Parathyroid adenoma (tissue), 2 donors: ENCODE data around the gene ANTXR1.

Experiments
- H2AFZ ChIP-seq: fragments of 300-600 bp; sonication (generic); one replicate; pipeline ENCODE4 v1.7.0; 2017; ENCODE audit warnings: antibody characterized with exemption, mild to moderate bottlenecking
- H3K27ac ChIP-seq: fragments of 300-600 bp; sonication (generic); one replicate; pipeline ENCODE4 v1.7.0; 2017
- H3K27me3 ChIP-seq: fragments of 300-600 bp; sonication (generic); one replicate; pipeline ENCODE4 v1.7.0; 2017; ENCODE audit warnings: low read length; ENCODE audit not compliant: control insufficient read depth, insufficient read depth
- H3K36me3 ChIP-seq: fragments of 300-600 bp; sonication (generic); one replicate; pipeline ENCODE4 v1.7.0; 2017; ENCODE audit warnings: low read length; ENCODE audit not compliant: control insufficient read depth, insufficient read depth
- H3K4me1 ChIP-seq: fragments of 300-600 bp; sonication (generic); one replicate; pipeline ENCODE4 v1.7.0; 2017; ENCODE audit warnings: control low read depth
- H3K4me2 ChIP-seq: fragments of 300-600 bp; sonication (generic); one replicate; pipeline ENCODE4 v1.7.0; 2017; ENCODE audit warnings: low read length
- H3K4me3 ChIP-seq: fragments of 300-600 bp; sonication (generic); one replicate; pipeline ENCODE4 v1.7.0; 2017; ENCODE audit warnings: low read depth, low read length
- H3K79me2 ChIP-seq: fragments of 300-600 bp; sonication (generic); one replicate; pipeline ENCODE4 v1.7.0; 2017; ENCODE audit warnings: control low read depth
- H3K9ac ChIP-seq: fragments of 300-600 bp; sonication (generic); one replicate; pipeline ENCODE4 v1.7.0; 2017; ENCODE audit warnings: mild to moderate bottlenecking
- H3K9me3 ChIP-seq: fragments of 300-600 bp; sonication (generic); one replicate; pipeline ENCODE4 v1.7.0; 2017; ENCODE audit warnings: low read length; ENCODE audit not compliant: control insufficient read depth
- CTCF ChIP-seq: fragments of 300-600 bp; sonication (generic); IDR thresholded peaks from one replicate; pipeline ENCODE4 v1.7.0; 2017; ENCODE audit warnings: antibody characterized with exemption, mild to moderate bottlenecking
- donor health status: primary hyperparathyroidism.

Gene ANTXR1

GRCh38 chr2:68970566-68971265 lies 42.3 kb upstream of the ANTXR1 start:
- Histone ChIP-seq H3K4me1 (no peaks in the 10 kb centered on the region), H3K4me2 (no peak overlapping the region), H3K9ac (no peak overlapping the region), H3K27ac (no peak overlapping the region), H3K79me2 (no peaks in the 10 kb centered on the region), H3K9me3 (no peaks in the 10 kb centered on the region), H3K4me3 (no peak overlapping the region), H3K36me3 (no peaks in the 10 kb centered on the region), H2AFZ (no peak overlapping the region), H3K27me3 (no peaks in the 10 kb centered on the region)
- TF ChIP-seq CTCF: no peak

- Histone ChIP-seq H3K4me3 (no peak overlapping the region), H3K36me3 (no peaks in the 10 kb centered on the region)
- TF ChIP-seq CTCF: no peak
Measured at GRCh38 chr2:68971591-68972231, 41.3 kb upstream of the ANTXR1 start.

GRCh38 chr2:68974251-68974650 lies 38.7 kb upstream of the ANTXR1 start, which contains the start of gene GKN1:
Gene GKN1 (plus strand): TSS chr2:68974636. CDS start chr2:68974678, 42 bp downstream.
- Histone ChIP-seq H3K4me2 (no peak within 1 kb of the TSS), H3K36me3 (no peaks in the 10 kb centered on the region), H3K79me2 (no peaks in the 10 kb centered on the region), H3K9ac (no peak within 1 kb of the TSS), H2AFZ (no peak within 1 kb of the TSS), H3K4me3 (no peak within 1 kb of the TSS), H3K27me3 (no peaks in the 10 kb centered on the region), H3K27ac (no peak within 1 kb of the TSS), H3K9me3 (no peaks in the 10 kb centered on the region), H3K4me1 (no peaks in the 10 kb centered on the region)
- no peak for TF ChIP-seq CTCF

More at GRCh38 chr2:68971591-68972231, 41.3 kb upstream of the ANTXR1 start:
- Histone ChIP-seq H3K27me3 (no peaks in the 10 kb centered on the region), H3K27ac (no peak overlapping the region), H3K4me2 (no peak overlapping the region), H3K79me2 (no peaks in the 10 kb centered on the region), H3K9ac (no peak overlapping the region), H3K4me1 (no peaks in the 10 kb centered on the region), H2AFZ (no peak overlapping the region), H3K9me3 (no peaks in the 10 kb centered on the region)

GRCh38 chr2:68974946-68975665 lies 37.9 kb upstream of the ANTXR1 start:
- H3K36me3 ChIP-seq: no peaks in the 10 kb centered on the region
- no peak overlapping the region for H3K4me2 ChIP-seq
- no peak overlapping the region for H3K4me3 ChIP-seq
- H3K9ac ChIP-seq: no peak overlapping the region
- H2AFZ ChIP-seq: no peak overlapping the region
- TF ChIP-seq CTCF: no peak
- H3K79me2 ChIP-seq: no peaks in the 10 kb centered on the region
- no peaks in the 10 kb centered on the region for H3K4me1 ChIP-seq
- no peak overlapping the region for H3K27ac ChIP-seq
- no peaks in the 10 kb centered on the region for H3K27me3 ChIP-seq
- no peaks in the 10 kb centered on the region for H3K9me3 ChIP-seq
